ENCODE measurements around the gene LRRC70. TPM values are rescaled to one million over a fixed set of nuclear protein-coding genes. Genes with fewer than 3 reads are reported as not detected.

Gene LRRC70
- total and polyA plus RNA-seq, 2 of the 8 experiments (the other 6 are each of a cell fraction or from before 2014, with no cell fraction given), result 0.62 to 0.67 TPM

DNA sequence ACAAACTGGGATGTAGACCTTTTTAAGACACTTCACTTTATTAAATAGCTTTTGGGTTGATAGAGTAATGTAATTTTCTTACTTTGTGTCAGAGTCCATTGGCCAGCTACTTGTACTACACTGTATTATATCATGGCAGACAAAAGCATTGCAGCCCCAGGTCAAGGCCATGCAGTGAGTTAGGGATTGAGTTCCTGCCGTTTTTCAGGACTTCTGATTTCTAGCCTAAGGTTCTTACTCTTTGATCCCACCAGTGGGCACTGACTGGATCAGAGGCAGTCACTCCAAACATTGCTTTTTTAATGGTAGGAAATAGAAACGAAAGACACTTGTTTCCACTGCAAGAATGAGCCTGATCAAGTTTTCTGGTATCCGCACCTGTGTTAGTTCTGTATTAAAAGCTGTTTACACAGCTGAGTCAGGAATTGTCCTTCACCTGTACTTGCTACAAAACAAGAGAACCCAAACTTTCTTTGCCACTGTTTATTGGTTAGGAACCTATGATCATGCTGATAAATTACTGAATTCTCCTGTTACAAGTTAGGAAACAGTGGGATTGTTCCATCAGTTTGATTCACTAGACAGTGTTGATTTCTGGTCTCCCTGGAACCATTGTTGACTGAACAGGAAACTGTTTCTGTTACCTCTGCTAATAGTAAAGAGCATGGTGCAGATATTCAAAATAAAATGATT is 22.1 kb downstream of the LRRC70 start (continued):
- no peak for TF ChIP-seq BRCA1 (IDR thresholded peaks at IDR 0.05; ENCODE audit: low read depth, low read length)
- TF ChIP-seq CHD2 (IDR thresholded peaks at IDR 0.05; ENCODE audit: low read length), result no peak
- TF ChIP-seq CBX8 (IDR thresholded peaks at IDR 0.05; ENCODE audit: borderline replicate concordance, low read depth, low read length), result no peak
- TF ChIP-seq POLR2AphosphoS5 (IDR thresholded peaks at IDR 0.05; ENCODE audit: low read depth, low read length), result no peak
- TF ChIP-seq SP1 (IDR thresholded peaks at IDR 0.05; ENCODE audit: low read depth, low read length), result no peak
- TF ChIP-seq, protein P1, sequence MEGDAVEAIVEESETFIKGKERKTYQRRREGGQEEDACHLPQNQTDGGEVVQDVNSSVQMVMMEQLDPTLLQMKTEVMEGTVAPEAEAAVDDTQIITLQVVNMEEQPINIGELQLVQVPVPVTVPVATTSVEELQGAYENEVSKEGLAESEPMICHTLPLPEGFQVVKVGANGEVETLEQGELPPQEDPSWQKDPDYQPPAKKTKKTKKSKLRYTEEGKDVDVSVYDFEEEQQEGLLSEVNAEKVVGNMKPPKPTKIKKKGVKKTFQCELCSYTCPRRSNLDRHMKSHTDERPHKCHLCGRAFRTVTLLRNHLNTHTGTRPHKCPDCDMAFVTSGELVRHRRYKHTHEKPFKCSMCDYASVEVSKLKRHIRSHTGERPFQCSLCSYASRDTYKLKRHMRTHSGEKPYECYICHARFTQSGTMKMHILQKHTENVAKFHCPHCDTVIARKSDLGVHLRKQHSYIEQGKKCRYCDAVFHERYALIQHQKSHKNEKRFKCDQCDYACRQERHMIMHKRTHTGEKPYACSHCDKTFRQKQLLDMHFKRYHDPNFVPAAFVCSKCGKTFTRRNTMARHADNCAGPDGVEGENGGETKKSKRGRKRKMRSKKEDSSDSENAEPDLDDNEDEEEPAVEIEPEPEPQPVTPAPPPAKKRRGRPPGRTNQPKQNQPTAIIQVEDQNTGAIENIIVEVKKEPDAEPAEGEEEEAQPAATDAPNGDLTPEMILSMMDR (IDR thresholded peaks at IDR 0.05; ENCODE audit: control extremely low read depth in 1 of 3, insufficient read depth in 1 of 3, low read depth in 1 of 3, low read length in 3 of 3), result no peak
- TF ChIP-seq RXRA (IDR thresholded peaks at IDR 0.05; ENCODE audit: insufficient read depth, low read depth, low read length), result no peak
